Right forelimb (tissue), 1 donor: Measurements from ENCODE around the gene SDCBP2.

Experiments
- DNase-seq: peaks from one replicate; pipeline ENCODE4 v3.0.0-alpha.2; 2018

Gene SDCBP2, protein sequence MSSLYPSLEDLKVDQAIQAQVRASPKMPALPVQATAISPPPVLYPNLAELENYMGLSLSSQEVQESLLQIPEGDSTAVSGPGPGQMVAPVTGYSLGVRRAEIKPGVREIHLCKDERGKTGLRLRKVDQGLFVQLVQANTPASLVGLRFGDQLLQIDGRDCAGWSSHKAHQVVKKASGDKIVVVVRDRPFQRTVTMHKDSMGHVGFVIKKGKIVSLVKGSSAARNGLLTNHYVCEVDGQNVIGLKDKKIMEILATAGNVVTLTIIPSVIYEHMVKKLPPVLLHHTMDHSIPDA

GRCh38 chr20:1328680-1329330 lies at the start of gene SDCBP2:
SDCBP2 (minus strand) TSS chr20:1329139; CDS start chr20:1320416, 8,723 bp downstream.
- DNase-seq, result no peak

GRCh38 chr20:1378735-1379125 lies 49.8 kb upstream of the SDCBP2 start:
- no peak for DNase-seq

GRCh38 chr20:1377984-1378734 lies 49.2 kb upstream of the SDCBP2 start:
- DNase-seq, result no peak

DNA sequence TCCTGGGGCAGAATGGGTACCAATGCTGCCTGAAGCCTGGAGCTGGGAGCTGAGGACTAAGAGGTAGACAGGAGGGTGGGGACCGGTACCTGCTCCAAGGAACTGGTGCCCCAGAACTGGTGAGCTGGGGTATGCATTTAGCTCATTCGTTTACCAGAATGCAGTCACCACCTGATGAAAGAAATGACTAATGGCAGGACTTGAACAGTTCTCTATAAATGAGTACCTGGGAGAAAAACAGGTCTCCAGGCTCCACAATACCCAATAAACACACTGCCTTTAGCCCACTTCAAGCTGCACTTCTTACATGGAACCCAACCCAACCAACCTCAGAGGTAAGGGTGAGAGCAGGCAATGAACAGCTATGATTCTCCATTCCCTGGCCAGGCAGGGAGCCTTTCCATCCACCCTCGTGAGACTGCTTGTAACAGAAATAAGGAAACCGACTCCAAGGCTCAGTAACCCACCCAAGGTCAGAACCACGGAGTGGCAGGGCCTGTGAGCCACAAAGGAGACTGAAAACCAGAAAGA lies 48.5 kb upstream of the SDCBP2 start:
- no peak for DNase-seq

DNA sequence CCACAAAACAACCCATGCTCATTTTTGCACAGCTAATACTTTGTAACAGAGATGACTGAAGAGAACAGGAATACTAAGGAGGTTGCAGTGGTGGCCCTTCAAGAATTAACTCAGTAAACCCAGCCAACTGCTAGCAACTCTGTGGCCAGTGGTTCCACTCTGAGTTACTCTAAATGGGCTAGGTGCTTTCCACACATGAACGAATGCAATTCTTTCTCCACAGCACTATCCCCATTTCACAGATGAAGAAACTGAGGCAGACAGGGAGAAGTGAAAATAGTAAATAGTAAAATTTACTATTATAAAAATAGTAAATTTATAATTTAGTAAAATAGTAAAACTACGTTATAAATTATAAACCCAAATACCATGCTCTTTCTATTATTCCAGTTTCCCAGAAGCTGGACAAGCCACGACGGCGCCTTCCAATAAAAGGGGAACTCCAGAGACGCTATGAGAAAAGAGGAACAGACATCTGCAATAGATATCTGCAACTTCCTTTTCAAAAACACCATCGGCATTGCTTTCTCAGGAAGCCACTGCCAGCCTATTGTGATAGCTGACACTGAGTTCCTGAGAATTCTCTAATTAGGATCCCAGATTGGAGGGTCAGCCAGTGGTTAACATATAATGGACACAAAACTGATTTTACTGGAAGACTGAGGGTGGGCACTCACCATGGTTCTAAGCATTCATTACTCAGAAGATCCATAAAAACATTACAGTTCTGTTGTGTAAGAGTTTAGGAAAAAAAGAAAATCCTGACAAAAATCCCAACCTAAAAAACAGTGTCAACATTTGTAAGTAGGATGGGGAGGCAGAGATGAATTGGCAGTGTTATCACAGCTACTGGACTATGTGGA lies 47.7 kb upstream of the SDCBP2 start:
- DNase-seq, result no peak

- DNase-seq, result no peak
These were observed 47.1 kb upstream of the SDCBP2 start for GRCh38 chr20:1376007-1376406.

GRCh38 chr20:1375515-1375914 lies 46.6 kb upstream of the SDCBP2 start:
- no peak for DNase-seq

DNA sequence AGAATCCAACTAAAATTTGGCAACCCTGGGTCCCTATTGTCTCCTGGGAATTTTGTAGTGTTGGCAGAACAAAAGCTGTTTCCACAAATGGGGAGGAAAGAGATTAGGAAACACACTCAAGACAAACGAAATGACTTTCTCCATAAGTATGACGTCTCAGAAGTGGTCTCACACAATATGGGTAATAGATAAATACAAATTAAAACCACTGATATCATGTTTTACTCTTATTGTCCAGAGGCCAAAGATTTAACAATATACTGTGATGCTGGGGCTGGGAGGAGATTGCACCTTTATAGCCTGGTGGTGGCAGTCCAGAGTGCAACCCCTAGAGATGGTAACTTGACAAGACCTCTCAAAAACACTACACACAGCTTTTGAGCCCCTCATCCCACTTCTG lies 45.3 kb upstream of the SDCBP2 start:
- no peak for DNase-seq

DNA sequence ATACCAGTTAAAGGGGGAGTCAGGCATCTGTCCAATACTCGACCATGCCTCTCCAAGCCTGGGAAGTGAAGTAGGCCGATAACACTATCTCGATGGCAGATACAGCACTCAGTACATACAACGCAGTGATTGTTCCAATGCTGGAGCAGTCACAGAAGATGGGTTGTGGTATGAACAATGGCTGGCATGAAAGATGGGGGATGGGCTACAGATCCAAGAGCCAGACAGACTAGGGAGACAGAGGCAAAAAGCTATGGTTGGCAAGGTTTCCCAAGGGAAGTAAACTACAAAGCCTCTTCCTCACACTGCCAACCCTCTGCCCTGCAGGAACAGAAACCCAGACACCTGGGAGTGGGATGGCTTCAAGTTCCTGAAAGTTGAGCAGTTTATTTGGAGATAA lies 44.7 kb upstream of the SDCBP2 start:
- no peak for DNase-seq

DNA sequence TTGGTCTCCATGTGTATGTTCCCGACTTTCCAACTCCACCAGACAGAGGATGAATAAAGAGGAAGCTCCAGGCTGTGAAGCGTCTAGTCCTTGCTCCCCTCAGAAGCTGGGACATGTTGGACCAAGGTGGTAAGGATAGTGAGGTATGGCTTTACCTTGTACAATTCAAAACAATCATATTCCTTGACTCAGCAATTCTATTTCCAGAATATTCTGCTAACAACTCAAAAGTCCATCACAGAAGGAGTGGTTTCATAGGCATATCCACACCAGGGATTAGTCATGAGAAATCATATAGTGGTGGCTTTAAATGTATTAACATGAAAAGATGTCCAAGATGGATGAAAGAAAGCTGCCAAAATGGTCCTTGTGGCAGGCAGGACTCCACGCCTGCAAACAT lies 44.1 kb upstream of the SDCBP2 start:
- no peak for DNase-seq

- no peak for DNase-seq
These were observed 43.0 kb upstream of the SDCBP2 start for GRCh38 chr20:1371830-1372539.

- no peak for DNase-seq
These were observed 42.4 kb upstream of the SDCBP2 start for GRCh38 chr20:1371202-1371782.

DNA sequence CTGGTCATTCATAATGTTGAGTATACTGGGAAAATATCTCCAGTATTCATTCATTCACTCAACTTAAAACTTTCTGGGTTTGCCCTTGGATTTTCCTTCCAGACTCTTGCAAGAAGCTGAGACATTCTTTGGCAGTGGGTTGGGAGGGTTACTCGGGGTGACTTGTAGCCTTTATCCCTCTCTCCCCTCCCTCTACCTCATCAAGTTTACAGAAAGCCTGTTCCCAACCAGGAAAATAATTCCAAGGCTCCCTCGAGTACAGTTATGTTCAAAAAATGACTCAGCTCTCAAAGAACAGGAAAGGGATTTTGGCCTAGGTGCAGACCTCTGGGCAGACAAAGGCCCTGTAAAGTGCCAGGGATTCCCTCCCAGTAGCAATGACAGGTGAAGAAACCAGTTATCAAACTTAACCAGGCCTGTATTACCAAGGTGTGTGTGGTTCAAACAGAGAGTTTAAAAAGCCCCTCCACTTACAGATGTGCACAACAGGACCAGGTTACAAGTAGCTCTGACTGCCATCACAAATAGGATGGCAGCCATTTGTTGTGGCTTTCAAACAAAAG lies 41.7 kb upstream of the SDCBP2 start:
- no peak for DNase-seq

DNA sequence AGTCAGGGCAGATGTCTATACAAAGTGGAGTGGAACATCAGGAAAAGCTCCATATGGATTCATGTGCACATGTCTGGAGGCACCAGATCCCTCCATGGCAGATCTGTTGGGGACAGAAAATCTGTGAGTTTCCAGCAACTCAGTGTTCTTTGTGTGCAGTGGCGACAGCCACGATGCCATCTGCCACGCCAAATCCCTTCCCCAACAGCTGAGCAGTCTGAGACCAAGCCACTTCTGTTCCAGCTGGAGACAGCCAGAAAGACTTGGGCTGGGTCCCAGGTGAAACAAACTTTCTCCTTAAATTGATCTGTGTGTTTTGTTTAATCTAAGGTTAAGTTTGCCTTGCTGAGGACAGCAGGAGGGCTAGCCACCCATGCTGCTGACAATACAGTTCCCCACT lies 41.0 kb upstream of the SDCBP2 start:
- no peak for DNase-seq

DNA sequence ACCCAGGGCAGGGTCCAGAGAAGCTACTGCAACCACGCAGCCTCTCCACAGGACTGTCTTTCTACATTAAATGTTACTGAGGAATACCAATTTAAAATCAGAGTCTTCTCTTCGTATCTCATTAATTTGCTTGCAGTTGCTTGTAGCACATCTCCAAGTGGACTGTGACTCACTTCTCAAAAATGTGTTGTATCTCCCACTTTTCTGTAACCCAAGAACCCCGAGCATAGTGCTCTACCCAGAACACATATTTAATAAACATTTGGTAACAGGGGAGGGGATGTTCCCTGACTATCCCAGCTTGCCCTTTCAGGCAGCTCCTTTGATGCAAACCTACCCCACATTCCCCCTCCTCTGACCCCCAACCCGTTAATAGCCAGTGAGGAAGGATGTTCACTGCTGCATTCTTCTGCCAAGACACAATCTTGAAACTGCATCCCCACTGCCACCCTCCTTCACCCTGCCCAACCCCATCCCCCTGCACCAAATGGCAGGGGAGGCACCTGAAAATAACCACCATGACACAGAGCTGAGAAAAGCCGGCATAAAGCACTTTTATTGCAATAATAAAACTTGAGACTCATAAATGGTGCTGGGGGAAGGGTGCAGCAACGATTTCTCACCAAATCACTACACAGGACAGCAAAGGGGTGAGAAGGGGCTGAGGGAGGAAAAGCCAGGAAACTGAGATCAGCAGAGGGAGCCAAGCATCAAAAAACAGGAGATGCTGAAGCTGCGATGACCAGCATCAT lies 39.7 kb upstream of the SDCBP2 start:
- no peak for DNase-seq

DNA sequence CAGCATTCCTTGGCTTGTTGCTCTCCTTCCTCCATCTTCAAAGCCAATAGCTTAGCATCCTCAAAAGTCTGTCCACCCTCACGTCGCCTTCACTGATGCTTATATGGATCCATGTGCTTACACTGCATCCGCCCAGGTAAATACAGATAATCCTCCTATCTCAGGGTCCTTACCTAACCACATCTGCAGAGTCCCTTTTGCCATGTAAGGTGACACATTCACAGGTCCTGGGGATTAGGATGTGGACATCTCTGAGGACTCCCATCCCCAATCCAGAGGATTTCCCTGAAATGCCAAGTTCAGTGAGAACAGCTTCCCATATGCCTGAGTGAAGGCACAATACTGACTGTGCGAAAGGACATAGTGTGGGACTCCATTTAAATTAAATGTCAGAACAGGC lies 38.5 kb upstream of the SDCBP2 start:
- no peak for DNase-seq

DNA sequence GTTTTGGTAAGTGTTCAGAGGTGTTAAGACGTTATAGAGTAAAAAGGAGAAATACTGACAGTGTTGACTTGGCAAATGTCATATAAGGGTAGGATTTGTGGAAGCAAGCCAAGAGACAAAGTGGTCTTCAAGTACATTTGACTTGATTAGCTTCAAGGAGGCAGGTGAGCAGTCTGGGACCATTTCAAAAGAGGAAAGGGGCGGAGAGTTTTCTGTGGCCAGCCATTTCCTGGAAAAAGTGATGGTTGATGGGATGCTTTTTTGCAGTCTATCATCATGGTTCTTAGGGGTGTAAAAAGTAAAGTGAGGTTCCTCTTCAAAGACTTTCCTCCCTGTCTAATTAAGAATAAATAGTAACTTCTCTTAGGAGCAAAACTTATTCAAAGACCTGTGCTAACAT lies 35.2 kb upstream of the SDCBP2 start:
- no peak for DNase-seq

GRCh38 chr20:1363522-1363921 lies 34.6 kb upstream of the SDCBP2 start:
- no peak for DNase-seq

DNA sequence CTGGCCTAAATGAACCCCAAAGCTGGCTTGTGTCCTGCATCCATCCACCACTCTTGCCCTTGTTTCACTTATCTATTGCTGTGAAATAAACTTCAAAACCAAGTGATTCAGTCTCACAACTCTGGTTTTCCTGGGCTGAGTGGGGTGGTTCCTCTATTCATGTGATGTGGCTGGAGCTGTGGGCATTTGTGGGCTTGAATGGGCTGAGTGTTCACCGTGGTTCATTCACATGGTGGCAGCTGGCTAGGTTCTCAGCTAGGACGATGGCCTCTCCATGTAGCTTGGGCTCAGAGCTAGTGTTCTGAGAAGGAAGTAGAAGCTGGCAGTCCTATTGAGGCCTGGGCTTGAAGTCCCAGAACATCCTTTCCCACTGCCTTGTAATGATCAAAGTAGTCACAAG lies 33.5 kb upstream of the SDCBP2 start:
- DNase-seq, result no peak

GRCh38 chr20:1360094-1360846 lies 31.3 kb upstream of the SDCBP2 start:
- DNase-seq, result no peak
